ENCODE results near the gene NOVA2. TPM values are rescaled to one million over a fixed set of nuclear protein-coding genes. Genes with fewer than 3 reads are reported as not detected.

The NOVA2 gene
- polyA plus RNA-seq, 1 of the 3 experiments (the other 2 are of a cell fraction), result 1.9 TPM

- Histone ChIP-seq H3K9ac (no peak overlapping the region), H3K27ac (ENCODE audit: low read depth in 2 of 2, low read length in 1 of 2) (peak overlapping the region; percentile 40 to 72; a peak in 3 of 4 replicates), H3F3A (replicated peaks; ENCODE audit: insufficient read depth) (peaks cover 9% of the 10 kb centered on the region), H3K79me2 (ENCODE audit: insufficient read depth) (no peaks in the 10 kb centered on the region), H3K4me3 (ENCODE audit: low read depth in 2 of 2, low read length in 1 of 2) (no peak overlapping the region), H4K20me1 (ENCODE audit: insufficient read depth) (no peaks in the 10 kb centered on the region), H2AFZ (ENCODE audit: low read depth) (no peak overlapping the region), H3K27me3 (ENCODE audit: insufficient read depth) (no peaks in the 10 kb centered on the region), H3K4me1 (ENCODE audit: control insufficient read depth in 1 of 2, insufficient read depth in 2 of 2, low read depth in 1 of 2, low read length in 1 of 2) (peaks cover 17 to 22% of the 10 kb centered on the region in 2 experiments; a peak in 3 of 4 replicates), H3K9me3 (no peaks in the 10 kb centered on the region), H3K9me2 (no peaks in the 10 kb centered on the region), H3K4me2 (peak overlapping the region; percentile 34; the same call in 1 of the 2 replicates), H3K36me3 (replicated peaks in 1 of 2; ENCODE audit: control insufficient read depth in 1 of 2, insufficient read depth in 2 of 2, low read length in 1 of 2) (peaks cover 5 to 14% of the 10 kb centered on the region in 2 experiments)
- 39% methylated on average over 7 of the region's 9 CpGs for WGBS (ENCODE audit: low lambda C conversion rate)
- POLR2A ChIA-PET, result interaction anchor here (1.2 to 1.6 kb wide), 2 partner anchors 20 to 51 kb away, joined by 6 to 7 read pairs; partner anchors contain the start of gene MYPOP
- TF ChIP-seq RFX5 (IDR thresholded peaks at IDR 0.05; ENCODE audit: low read length) (peak; percentile 64; the same call in 1 of the 2 replicates), JUND (IDR thresholded peaks at IDR 0.05) (no peak)
- DNase-seq, result peak; percentile 94
- CTCF ChIA-PET, result interaction anchor here (0.7 to 1.2 kb wide), 4 partner anchors 22 to 74 kb away, joined by 3 to 4 read pairs (median 3); no protein-coding TSS in a partner anchor
Observed at GRCh38 chr19:45954156-45954555, 19.5 kb downstream of the NOVA2 start.

GRCh38 chr19:45953676-45954075, 20.0 kb downstream of the NOVA2 start:
- Histone ChIP-seq H3K9me2 (no peaks in the 10 kb centered on the region), H3K36me3 (replicated peaks in 1 of 2; ENCODE audit: control insufficient read depth in 1 of 2, insufficient read depth in 2 of 2, low read length in 1 of 2) (peaks cover 5 to 14% of the 10 kb centered on the region in 2 experiments), H3K9me3 (no peaks in the 10 kb centered on the region), H3K9ac (no peak overlapping the region), H3K27me3 (ENCODE audit: insufficient read depth) (no peaks in the 10 kb centered on the region), H2AFZ (ENCODE audit: low read depth) (0 out of 2 replicates have a peak overlapping the region, but pooled peaks have one; percentile 17), H3K4me3 (ENCODE audit: low read depth in 2 of 2, low read length in 1 of 2) (no peak overlapping the region), H3K79me2 (ENCODE audit: insufficient read depth) (no peaks in the 10 kb centered on the region), H3K27ac (ENCODE audit: low read depth in 2 of 2, low read length in 1 of 2) (peak overlapping the region; percentile 40 to 72), H3F3A (replicated peaks; ENCODE audit: insufficient read depth) (peaks cover 9% of the 10 kb centered on the region), H3K4me2 (0 out of 2 replicates have a peak overlapping the region, but pooled peaks have one; percentile 34), H4K20me1 (ENCODE audit: insufficient read depth) (no peaks in the 10 kb centered on the region), H3K4me1 (ENCODE audit: control insufficient read depth in 1 of 2, insufficient read depth in 2 of 2, low read depth in 1 of 2, low read length in 1 of 2) (peaks cover 12 to 22% of the 10 kb centered on the region in 2 experiments; a peak in 3 of 4 replicates)
- no peak for TF ChIP-seq RAD21 (IDR thresholded peaks at IDR 0.05; ENCODE audit: low read length)
- no peak for TF ChIP-seq SIN3A (IDR thresholded peaks at IDR 0.05; ENCODE audit: borderline replicate concordance, low read depth, low read length)
- no peak for TF ChIP-seq JUND (IDR thresholded peaks at IDR 0.05)
- no peak for TF ChIP-seq RCOR1 (IDR thresholded peaks at IDR 0.05; ENCODE audit: low read length)
- no peak for TF ChIP-seq CTCF (IDR thresholded peaks at IDR 0.05)
- TF ChIP-seq NFIC (IDR thresholded peaks at IDR 0.05; ENCODE audit: borderline replicate concordance), result no peak
- TF ChIP-seq FOSL2 (IDR thresholded peaks at IDR 0.05; ENCODE audit: borderline replicate concordance, low read depth), result no peak
- no peak for TF ChIP-seq ZBTB33 (IDR thresholded peaks at IDR 0.05; ENCODE audit: borderline replicate concordance, low read depth)
- no peak; the same call in 1 of the 2 replicates for TF ChIP-seq FOXJ3 (CRISPR knock-in tag; IDR thresholded peaks at IDR 0.05)
- no peak for TF ChIP-seq YY1 (IDR thresholded peaks at IDR 0.05; ENCODE audit: low read depth)
- TF ChIP-seq FOXM1 (IDR thresholded peaks at IDR 0.05; ENCODE audit: low read depth), result no peak
- no peak for TF ChIP-seq EZH2phosphoT487 (IDR thresholded peaks at IDR 0.05; ENCODE audit: borderline replicate concordance, low read depth)
- TF ChIP-seq GATA2 (CRISPR knock-in tag; IDR thresholded peaks at IDR 0.05), result no peak
- TF ChIP-seq USF2 (IDR thresholded peaks at IDR 0.05; ENCODE audit: borderline replicate concordance, low read depth, low read length), result no peak
- no peak for TF ChIP-seq MEF2A (IDR thresholded peaks at IDR 0.05; ENCODE audit: borderline replicate concordance, low read depth)
- no peak for TF ChIP-seq RXRA (IDR thresholded peaks at IDR 0.05; ENCODE audit: borderline replicate concordance, low read depth)
- TF ChIP-seq TCF12 (IDR thresholded peaks at IDR 0.05), result no peak
- CTCF ChIA-PET, result interaction anchor here (0.7 to 1.2 kb wide), 3 partner anchors 23 to 75 kb away, joined by 3 to 4 read pairs (median 3); no protein-coding TSS in a partner anchor
- 73% methylated on average over 7 of the region's 8 CpGs for WGBS (ENCODE audit: low lambda C conversion rate)
- POLR2A ChIA-PET, result interaction anchor here (1.2 to 1.6 kb wide), 2 partner anchors 20 to 51 kb away, joined by 6 to 7 read pairs; partner anchors contain the start of gene MYPOP
- DNase-seq, result no peak
